AG04449 (cell line): ENCODE results near the gene BLTP3B.
"Not testable (repeated sequence)": the region's sequence is repeated elsewhere in the genome, so short reads cannot be mapped to it uniquely, and the experiment has no call there.

Experiments
- CTCF ChIA-PET: fragments of 350-600 bp; formaldehyde crosslinking; extraction: SDS; loops from one replicate; lab custom pipeline; 2021; ENCODE audit warnings: antibody characterized with exemption; lab: Yijun Ruan, JAX
- POLR2A ChIA-PET: fragments of 400-600, 350-600 bp; formaldehyde crosslinking; extraction: SDS; loops from one replicate; lab custom pipeline; 2020; ENCODE audit warnings: antibody characterized with exemption, inconsistent platforms; lab: Yijun Ruan, JAX
- DNase-seq: peaks from one replicate; pipeline ENCODE4 v3.0.0-alpha.2; 2010; ENCODE audit warnings: low read depth, low spot score
- H3K4me3 ChIP-seq: 2 replicates; pipeline ENCODE4 v1.5.1; 2011; ENCODE audit warnings: low read depth, mild to moderate bottlenecking, control low read depth, low read length
- CTCF ChIP-seq: IDR thresholded peaks from one replicate; pipeline ENCODE4 v1.5.1; 2011; ENCODE audit warnings: mild to moderate bottlenecking, moderate library complexity, low read length, control low read depth, inconsistent platforms; ENCODE audit not compliant: insufficient read depth; ENCODE audit errors: missing control alignments

The BLTP3B gene

GRCh38 chr12:100185361-100185894 is 42.8 kb upstream of the BLTP3B start:
- ChIA-PET POLR2A (interaction anchor here (0.9 kb wide), 1 partner anchor 14 kb away, joined by 3 read pairs; no protein-coding TSS in a partner anchor), CTCF (interaction anchor here (1.5 kb wide), 1 partner anchor 31 kb away, joined by 6 read pairs; no protein-coding TSS in a partner anchor)
- no peak for DNase-seq
- no peak for TF ChIP-seq CTCF
- no peak overlapping the region for H3K4me3 ChIP-seq

- POLR2A ChIA-PET: no interaction called here
- TF ChIP-seq CTCF: no peak
- no peak for DNase-seq
- no peak overlapping the region for H3K4me3 ChIP-seq
- CTCF ChIA-PET: interaction anchor here (1.5 kb wide), 1 partner anchor 30 kb away, joined by 6 read pairs; no protein-coding TSS in a partner anchor
These were observed 42.0 kb upstream of the BLTP3B start for GRCh38 chr12:100184549-100185145.

- POLR2A ChIA-PET: no interaction called here
- TF ChIP-seq CTCF: no peak
- DNase-seq: no peak
- H3K4me3 ChIP-seq: no peak overlapping the region
- CTCF ChIA-PET: no interaction called here
These were observed 36.6 kb upstream of the BLTP3B start for GRCh38 chr12:100179252-100179651.

GRCh38 chr12:100176493-100176892 is 33.8 kb upstream of the BLTP3B start:
- CTCF ChIA-PET, H3K4me3 ChIP-seq, DNase-seq, POLR2A ChIA-PET: not testable (repeated sequence)

- POLR2A ChIA-PET: no interaction called here
- CTCF ChIA-PET: interaction anchor here (0.8 to 1.7 kb wide), 3 partner anchors 12 to 17 kb away, joined by 3 to 5 read pairs (median 4); no protein-coding TSS in a partner anchor
- no peak overlapping the region for H3K4me3 ChIP-seq
- no peak for TF ChIP-seq CTCF
- DNase-seq: no peak
These were observed 31.8 kb upstream of the BLTP3B start for GRCh38 chr12:100174495-100174894.

- H3K4me3 ChIP-seq: no peak overlapping the region
- TF ChIP-seq CTCF: no peak
- DNase-seq: no peak
- CTCF ChIA-PET: interaction anchor here (1.0 to 1.7 kb wide), 2 partner anchors 8 to 15 kb away, joined by 5 read pairs; no protein-coding TSS in a partner anchor
- POLR2A ChIA-PET: no interaction called here
These were observed 30.4 kb upstream of the BLTP3B start for GRCh38 chr12:100173111-100173510.
